NCI-H1105 (cell line): ENCODE measurements around the gene IAH1.

Experiments
- DNase-seq: peaks from one replicate; lab custom pipeline; 2025; lab: John Stamatoyannopoulos, UW

The IAH1 gene

DNA sequence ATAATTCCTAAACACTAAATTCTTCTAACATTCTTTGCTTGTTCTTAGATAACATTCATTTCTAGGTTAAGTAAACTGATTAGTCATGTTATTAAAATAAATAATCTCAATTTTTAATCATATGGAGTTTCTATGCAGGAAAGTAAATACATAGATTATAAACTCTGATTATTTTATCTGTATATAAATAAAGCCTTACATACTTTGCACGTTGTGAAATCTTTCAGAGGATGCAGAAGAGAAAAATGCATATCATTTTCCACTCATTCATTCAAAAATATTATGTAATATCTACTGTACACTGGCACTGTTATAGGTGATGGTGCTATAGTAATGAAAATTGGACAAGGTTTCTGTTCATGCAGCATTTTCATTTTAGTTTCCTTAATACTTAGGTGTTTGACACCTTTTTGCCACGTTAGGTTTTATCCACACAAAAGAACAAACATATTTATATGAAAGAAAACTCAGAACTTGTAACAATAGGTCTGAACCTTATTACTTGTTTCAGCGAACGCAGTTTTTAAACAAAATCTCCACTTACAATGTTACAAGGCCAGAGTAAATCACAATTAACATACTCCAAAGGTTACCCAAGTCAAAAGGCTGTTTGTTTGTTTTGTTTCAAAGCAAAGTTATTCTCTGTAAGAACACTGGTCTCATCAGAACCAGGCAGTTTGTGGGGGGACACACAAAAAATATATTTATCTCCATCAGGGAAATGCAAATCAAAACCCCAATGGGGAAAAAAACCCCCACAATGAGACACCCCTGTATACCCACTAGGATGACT, 53.8 kb downstream of the IAH1 start:
- DNase-seq, result no peak

DNA sequence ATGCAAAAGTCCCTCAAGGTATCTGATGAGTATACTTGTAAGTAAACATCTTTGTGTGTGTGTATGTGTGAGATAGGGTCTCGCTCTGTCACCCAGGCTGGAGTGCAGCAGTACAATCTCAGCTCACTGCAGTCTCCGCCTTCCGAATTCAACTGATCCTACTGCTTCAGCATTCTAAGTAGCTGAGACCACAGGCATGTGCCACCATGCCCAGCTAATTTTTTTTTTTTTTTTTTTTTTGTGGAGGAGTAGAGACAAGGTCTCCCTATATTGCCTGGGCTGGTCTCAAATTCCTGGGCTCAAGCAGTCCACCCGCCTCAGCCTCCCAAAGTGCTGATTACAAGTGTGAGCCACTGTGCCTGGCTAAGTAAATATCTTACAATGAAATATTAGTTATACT, 58.1 kb downstream of the IAH1 start:
- DNase-seq, result no peak

DNA sequence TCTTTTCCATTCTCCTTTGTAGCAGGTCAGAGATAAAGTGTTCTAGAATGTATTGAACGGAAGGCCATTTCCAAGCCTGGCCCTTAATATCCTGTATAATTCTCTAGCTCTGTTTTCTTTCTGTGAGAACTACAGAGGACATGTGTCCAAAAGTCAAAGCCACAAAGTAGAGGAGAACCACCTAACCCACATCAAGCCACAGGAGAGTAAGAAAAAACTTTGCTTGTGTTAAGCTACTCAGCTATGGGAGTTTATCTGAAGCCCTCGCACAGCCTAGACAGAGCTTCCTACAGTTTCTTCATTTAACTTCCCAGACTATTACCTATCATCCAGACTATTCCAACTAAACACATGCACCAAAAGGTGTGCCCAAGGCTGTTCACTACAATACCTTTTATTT, 59.3 kb downstream of the IAH1 start:
- DNase-seq, result no peak

DNA sequence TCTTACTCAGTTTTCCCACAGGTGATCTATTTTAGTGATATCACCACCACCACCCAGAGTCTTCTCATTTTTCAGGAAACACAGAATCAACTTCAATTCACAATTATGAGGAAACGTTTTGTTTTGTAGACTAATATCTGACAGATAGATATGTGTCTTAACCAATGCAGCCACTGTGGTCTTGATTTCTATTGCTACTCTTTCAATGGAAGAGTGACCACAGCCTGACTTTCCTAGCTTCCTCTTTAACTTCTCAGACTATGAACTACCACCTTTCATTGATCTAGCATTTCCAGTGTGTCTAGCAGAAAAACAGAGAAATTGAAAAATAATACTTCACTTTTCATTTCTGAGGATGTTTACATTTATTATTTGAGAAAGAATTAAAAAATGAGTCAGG, 60.8 kb downstream of the IAH1 start:
- no peak for DNase-seq

DNA sequence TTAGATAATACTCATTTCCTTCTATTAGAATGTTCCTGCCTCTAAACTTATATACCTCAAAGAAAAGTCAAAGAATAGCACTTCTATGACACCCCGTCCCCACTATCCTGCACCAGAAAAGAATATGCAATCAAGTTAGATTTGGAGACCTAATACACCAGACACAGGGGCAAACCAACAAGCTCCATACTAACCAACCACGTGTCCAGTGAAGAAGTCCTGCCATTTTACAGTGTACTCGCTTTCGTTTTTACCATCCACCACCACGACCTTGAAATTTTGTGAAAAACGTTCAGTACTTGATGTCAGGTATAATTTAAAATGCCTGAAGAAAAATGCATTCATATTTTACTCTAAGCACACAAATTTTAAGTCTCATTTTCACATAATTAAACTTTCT, 62.2 kb downstream of the IAH1 start:
- no peak for DNase-seq

DNA sequence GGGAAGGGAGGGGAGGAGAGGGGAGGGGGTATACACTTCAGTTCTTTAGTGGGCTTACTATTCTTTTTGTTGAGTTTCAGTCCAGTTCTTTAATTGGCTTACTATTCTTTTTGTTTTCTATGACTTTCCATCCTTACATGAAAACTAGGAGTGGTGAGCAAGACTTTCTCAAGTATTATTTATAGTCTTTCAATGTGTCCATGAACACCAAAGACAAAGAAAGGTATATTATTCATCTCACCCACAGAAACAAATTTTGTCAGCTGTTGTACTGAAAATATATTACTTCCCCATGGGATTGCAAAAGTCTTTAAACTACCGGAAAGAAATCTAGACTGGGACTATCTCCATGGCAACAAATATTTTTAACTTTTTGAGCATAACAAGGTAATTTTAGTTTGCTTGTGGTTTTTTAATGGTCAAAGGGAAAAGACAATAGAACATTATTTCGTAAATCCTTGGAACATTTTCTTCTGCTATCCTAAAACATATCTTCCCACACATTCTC, 63.7 kb downstream of the IAH1 start:
- DNase-seq, result no peak
